ENCODE data around the gene CPM.

The CPM gene

DNA sequence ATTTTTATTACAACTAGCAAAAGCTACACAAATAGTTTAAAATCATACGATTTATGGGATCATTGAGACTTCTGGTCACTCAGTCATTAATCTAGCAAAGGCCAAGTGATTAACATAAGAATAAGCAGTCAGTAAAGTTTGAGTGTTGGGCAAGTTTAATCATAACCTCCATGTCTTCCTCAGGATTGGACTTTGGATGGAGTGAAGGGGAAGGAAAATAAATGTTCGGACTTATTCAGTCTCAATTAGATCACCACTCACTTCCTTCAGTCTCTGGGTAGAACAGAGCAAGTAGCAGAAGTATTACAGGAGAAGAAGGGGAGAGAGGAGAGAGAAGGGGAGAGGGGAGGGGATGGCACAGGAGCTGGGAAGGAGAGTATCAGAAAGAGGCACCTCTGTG lies 31.4 kb downstream of the CPM start:
- no peak for DNase-seq

DNA sequence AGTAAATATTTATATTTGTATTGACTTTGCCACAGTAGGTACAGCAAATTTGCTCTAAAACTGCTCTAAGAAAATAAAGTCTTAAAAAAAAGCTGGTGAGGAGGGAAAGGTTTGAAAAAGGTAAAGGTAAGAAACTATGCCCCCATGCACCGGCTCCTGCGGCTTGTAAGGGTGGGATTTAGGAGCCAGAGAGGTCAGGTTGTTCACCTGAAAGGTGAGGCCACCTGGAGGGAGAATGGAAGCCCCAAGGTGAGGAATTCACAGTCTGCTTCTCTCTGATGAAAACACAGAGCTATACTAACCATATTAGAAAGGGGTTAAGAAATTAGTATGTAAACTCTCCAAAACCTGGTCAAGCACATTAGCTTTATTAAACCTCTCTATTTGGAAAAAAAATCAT lies 31.8 kb downstream of the CPM start:
- DNase-seq, result no peak

DNA sequence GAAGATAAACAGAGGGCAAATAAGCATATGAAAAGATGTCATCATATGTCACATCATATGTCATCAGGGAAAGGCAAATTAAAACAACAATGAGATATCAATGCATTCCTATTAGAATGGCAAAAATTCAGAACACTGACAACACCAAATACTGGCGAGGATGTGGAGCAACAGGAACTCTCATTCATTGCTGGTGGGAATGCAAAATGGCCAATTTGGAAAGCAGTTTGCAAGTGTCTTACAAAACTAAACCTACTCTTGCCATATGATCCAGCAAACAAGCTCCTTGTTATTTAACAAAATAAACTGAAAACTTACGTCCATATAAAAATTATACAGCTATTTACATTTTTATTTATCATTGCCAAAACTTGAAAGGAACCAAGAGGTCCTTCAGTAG lies 32.7 kb downstream of the CPM start:
- DNase-seq, result no peak

DNA sequence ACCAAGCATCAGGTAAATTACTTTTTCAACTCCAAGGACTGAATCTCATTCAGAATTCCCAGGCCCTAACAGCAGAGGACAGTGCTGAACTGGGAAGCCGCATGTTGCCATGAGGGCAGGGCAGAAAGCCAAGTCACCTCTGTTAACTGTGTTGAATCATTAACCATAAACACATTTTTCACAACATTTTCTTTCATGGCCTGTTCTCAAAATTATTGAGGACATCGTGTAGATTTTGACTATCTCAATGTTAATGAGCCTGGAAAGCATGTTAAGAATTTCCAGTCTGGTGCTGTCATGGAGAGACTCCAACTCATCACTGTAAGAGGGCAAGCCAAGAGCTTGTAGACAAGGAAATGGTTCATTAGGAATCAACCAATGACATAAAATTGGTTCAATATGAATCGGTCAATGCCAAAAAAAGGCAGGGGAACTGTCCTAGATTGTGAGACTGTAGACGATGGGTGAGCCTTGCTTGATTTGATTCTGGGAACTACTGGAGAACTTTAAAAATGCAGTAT lies 33.7 kb downstream of the CPM start:
- DNase-seq, result no peak

DNA sequence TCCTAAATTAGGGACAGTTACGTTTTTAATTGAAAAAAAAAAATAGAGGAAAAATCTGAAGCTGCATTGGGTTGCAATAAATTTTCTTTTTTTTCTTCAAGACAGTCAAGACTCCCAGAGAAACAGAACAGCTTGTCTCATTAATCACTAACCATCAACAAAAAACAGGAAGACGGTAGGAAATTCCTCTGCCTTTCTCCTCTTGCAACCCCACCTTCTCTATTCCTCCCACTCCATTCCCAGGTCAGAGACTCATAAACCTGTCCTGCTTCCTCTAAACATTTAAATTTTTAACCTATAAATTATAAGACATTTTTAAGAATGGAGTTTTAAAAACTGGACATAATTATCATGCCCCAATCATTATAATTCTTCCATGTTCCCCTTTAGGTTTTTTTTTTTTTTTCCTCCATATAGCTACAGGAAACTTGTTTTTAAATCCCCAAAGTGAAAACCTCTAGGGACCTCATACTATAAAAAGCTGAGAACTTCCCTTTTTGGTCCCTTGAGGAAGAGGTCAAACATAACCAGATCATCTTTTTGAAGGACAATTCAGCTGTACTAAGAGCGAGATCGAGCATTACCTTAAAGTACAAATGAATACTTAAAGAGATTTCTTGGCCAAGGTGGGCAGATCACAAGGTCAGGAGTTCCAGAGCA lies 36.0 kb downstream of the CPM start:
- no peak for DNase-seq

DNA sequence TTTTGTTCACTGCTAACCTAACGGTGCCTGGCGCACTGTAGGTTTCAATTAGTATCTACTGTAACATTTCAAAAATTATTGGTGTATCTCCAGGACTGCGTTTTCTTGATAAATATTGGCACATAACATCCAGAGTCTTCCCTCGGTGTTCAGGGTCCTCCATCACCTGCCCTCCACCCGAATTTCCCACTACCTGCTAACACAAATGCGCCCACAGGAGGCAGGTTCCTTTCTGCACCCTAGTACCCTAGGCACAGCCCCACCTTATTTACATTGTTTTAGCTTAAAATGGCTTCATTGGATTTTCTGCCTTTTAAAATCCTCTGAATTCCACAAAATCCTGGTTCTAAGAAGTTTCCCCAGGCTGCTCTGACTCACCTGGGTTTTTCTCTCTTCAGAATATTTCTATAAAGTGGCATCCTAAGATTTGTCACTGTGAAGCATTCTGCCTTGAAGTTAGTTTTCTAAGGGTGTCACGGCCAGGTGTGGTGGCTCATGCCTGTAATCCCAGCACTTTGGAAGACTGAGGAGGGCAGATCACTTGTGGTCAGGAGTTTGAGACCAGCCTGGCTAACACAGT lies 38.6 kb downstream of the CPM start:
- DNase-seq, result no peak

DNA sequence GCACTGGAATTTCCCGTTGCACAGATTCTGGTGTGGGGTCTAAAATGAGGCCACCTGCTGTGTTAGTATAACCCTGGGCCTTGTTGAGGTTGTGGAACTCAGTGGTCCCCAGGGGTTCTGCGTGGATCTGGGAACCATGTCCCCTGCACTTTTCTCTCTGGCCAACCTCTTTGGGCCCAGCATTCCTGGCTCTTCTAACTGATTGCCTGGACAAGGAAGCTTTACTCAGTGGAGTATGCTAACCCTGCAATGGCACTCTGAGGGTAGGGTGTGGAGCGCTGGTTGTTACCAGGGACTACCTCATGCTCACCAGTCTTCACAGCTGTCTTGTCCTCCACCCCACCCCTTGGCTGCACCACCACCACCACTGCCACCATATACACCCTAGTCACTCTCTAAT lies 39.2 kb downstream of the CPM start:
- DNase-seq, result no peak

DNA sequence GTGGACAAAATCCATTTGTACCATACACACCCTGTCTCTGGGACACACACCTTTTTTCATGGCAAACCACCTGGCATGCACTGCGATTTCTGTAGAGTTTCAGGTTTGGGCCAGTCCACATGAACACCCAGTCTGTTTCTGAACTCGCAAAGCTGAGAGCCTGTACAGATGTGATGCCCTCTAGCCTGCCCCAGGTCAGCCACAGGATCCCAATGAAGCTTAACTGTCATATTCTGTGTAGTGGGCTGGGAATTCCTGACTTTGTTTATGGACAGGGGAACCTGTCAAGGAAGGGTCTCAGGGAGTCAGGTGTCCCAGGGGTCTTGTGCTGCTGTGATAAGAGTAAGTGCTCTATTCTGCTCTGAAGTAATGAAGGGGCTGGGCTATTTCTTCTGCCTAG lies 39.8 kb downstream of the CPM start:
- no peak for DNase-seq

DNA sequence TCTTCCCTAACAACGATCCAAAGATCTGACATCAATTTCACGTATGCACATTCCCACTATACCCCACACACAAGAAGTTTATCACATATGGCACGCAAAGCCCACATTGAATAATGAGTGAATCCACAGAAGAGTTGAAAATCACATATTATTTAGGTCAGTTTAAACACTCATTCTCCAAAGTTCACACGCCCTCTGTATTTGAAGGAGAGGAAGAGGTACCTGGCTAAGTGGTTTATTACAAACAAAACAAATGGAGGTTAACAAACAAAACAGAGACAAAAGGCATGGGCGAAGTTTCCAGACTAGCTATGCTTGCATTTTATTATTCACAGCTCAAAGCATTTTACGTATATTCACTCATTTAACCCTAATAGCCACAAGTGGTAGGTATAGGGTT lies 41.8 kb downstream of the CPM start:
- no peak for DNase-seq

DNA sequence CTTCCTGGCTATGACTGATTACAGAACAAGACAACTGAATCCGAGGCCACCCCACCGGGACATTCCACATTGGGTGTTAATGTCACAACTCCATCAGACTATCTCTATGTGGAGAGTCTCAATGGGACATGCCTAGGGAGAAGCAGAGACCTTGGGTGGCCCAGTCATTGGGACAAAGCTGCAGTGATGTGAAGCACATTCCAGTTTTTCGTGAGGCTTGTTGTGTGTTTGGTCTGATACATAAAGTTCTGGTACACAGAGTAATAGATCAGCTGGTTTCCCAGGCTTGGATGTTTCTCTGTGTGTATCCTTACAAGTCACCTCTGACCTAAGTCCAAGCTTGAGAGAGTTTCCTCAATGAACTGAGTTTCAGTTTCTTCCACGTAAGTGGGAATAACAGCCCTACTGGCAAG lies 42.3 kb downstream of the CPM start:
- DNase-seq, result no peak

DNA sequence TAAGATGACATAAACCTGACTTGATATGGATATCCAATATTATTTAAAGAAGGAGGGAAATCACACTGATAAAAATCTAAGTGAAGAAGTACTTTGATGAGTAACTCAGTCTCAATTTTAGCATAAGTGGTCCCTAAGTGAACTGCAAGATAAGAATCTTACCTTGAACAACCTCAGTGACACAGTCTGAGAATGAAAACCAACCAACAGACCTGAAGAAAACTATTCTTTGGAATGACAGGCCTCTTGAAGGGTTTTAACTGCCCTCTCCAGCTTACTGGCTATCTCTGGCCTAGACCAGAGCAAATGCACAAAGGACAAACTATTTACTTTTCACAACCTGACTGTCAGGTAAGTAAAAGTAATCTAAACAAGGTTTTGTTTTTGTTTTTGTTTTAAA lies 44.7 kb downstream of the CPM start:
- no peak for DNase-seq

DNA sequence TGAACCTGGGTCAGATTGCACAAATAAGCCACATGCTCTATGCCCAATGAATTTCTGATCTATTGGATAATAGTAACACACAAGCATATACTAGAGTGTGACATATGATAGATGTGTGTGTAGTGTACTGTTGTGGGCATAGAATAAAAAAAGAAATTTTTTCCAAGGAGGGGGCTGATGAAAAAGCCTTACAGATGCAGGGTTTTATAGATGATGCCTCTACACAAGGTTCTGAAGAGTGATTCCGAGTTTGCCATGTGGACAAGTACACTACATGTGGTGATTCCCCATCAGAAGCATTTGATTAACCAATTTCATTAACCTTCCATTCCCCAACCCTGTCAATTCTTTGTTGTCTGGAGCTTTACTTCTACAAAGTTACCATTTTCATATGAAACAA lies 45.3 kb downstream of the CPM start:
- no peak for DNase-seq

DNA sequence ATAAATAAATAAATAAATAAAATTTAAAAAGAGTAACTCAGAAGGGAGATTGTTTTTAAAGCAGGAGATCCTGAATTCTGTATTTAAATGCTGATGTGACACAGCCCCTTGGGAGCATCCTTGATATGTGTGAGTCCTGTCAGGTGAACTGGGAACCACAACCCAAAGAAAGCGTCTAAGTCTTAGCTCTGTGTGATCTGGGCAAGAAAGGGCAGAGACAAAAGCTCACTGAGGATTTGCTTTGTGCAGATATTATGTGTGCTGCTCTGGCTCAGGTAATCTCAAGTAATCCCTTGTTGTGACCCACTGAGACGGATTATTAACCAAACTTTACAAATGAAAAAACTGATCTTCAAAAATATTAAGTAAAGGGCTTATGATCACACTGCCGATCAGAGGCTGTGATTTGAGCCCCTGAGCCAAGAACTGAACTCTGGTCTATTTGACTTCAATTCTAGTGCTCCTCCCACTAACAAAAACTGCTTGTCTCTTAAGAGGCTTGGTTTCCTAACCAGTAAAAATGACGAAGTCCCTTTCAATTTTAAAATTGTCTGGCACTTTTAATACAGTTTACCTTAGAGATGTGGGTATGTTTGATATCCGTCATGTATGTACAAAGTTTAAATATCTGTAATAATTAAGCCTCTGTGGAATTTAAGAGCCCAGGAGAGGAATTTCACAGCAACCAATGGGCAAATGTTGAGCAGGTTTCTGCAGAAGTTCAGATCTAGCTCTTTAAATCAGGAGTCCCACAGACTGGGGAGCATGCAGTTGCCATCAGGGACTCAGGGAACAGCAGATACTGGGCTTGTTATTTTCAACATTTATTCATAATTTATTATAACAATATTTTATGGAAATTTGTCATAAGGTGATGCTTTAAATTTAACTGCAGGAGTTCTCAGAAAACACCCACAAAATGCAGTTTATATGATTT lies 46.1 kb downstream of the CPM start:
- DNase-seq, result no peak

DNA sequence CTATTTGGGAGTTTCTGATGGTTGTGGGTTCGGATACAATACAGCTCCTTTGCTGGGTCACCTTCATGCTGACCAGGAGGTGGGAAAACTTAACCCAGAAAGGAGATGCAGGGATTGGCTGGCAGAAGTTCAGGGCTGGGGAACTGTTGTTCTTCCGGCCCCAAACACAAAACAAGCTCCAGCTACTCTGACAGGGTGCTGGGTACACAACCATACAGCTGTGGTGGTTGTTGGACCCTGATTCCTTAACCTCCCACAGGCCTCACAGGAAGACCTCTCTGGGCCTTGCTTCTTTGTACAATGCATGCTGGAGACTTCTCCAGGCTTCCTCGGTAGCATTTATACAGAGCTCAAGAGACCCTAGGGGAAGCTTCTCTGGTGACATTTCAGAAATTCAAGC lies 47.6 kb downstream of the CPM start:
- DNase-seq, result no peak

DNA sequence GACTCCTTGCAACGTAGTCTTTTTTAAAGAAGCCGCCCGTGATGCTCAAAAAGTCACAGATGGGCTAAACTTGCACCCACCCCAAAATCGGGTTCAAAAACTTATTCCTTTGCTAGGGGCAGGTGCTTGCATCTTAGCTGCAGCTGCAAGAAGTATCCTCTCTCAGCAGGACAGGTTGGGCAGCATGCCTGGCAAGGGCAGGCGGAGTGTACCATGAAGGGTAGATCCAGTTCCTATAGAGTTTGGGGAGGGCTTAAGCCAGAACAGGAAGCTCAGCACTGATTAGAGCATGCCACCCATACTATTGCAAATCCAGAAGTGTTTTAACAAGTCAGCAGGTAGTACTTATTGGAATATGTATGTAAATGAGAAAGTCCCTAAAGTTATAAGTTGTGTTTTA lies 48.7 kb downstream of the CPM start:
- no peak for DNase-seq

DNA sequence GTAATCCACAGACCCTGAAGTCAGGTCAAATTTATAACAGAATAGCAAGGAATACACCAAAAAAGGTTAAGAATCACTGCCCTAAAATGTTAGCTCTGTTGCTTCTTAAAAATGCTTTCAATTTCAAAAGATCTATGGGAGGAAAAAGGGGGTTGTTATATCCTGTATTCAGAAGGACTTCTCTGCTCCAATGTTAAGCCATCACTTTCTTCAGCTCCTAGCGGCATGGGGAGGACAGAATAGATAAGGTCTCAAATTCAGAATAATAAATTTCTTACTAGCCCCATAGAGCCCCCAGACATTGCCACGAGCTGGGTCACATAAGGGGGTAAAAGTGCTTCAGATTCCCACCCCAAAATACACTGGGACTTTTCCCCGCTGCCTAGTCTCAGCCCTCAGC lies 49.8 kb downstream of the CPM start:
- no peak for DNase-seq

DNA sequence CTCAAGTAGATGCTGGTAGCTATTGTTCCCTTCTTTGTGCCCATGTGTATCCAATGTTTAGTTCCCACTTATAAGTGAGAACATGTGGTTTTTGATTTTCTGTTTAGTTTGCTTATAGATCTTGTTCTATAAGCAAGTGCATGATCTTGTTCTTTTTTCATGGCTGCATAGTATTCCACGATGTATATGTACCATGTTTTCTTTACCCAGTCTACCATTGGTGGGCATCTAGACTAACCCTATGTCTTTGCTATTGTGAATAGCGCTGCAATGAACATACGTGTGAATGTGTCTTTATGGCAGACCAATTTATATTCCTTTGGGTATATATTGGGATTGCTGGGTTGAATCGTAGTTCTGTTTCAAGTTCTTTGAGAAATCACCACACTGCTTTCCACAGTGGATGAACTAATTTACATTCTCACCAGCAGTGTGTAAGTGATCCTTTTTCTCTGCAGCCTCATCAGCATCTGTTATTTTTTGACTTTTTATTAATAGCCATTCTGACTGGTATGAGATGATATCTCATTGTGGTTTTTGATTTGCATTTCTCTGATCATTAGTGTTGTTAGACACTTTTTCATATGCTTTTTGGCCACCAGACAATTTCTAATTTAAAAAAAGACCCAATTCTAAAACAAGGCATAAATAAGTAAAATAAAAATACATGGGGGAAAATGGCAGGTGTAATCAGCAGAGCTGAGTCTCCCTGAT lies 50.6 kb downstream of the CPM start:
- DNase-seq, result no peak

DNA sequence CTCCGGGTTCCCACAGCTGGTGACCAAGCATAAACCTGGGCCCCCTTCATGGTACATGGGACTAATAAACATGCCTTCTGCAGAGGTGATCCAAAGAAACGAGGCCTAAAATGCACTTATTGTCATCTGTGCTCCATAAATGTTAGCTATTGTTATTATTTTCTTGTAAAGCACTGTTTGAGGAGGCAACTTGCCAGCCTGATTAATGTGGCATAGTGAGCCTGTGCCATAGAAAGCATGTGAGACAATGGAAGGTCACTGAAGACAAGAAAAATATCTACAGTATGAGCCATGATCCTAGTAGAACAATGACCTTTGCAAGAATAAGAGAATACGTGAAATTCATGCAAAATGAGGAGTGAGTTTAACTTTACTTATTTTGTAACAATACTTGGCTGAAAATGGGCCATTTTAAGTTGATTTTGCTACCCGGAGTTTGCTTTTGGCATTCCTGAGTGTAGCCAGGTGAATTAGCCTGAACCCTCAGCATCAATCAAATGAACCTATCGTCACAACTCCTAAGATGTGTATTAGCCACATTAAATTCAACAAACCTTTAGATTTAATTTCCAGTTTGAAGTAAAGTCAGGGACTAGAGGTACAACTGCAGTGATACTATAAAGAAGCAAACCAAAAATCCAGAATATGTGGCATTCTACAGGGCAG lies 52.2 kb downstream of the CPM start:
- DNase-seq, result no peak

DNA sequence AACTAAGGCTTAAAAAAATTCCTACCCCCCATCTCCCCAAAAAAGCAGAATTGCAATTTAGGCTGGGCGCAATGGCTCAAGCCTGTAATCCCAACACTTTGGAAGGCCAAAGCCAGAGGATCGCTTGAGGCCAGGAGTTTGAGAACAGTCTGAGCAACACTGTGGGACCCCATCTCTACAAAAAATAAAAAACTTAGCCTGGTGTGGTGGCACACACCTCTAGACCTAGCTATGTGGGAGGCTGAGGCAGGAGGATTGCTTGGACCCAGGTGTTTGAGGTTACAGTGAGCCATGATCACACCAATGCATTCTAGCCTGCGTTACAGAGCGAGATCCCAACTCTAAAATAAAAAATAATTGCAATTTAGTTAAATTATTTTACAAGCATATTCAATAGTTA lies 54.1 kb downstream of the CPM start:
- no peak for DNase-seq

DNA sequence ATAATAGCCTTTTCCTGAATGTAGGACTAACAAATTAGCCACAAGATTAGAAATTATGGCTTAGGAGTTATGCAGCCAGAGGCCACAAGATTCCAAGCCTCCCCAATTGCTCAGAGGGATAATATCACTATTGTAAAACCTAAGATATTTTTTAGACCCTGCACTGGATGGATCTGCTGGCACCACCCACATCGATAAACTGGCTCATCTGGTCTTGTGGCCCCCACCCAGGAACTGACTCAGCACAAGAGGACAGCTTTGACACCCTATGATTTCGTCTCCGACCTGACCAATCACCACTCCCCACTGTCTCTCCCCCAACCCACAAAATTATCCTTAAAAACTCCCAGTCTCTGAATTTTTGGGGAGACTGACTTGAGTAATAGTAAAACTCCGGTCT lies 54.7 kb downstream of the CPM start:
- DNase-seq, result no peak

DNA sequence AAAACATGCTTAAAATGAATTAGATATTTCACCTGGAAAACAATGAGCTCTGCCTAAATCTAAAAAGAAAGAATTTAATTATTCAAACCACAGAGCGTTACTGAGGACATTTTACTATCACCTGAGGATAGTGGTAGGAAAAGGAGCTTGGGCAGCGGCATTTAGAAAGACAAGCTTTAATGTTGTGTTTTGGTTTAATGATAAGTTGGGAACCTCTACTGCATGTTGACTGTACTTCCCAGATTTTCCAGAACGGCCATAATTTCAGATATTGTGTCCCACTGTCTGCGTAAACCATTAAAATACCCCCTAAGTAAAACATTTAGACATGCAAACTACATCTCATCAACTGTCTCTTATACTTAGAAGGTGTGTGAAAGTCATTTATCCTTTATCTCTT lies 55.4 kb downstream of the CPM start:
- DNase-seq, result no peak

DNA sequence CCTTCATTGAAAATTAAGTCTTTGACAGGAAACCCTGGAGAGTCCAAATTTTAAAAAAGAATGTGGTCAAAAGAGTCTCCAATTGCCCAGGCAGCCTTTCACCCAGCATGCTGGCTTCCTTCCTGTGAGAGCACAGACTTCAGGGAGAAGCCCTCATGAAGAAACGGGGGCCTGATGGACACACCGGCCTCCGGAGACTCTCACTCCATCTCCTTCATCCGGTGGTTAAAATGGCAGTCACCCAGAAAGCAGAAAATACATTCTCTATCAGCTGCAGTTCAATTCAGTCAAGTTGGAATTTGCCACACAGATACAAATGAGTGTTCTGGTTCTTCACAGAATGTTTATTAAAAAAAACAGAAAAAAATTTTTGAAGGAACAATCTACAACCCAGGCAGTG lies 56.5 kb downstream of the CPM start:
- DNase-seq, result no peak

DNA sequence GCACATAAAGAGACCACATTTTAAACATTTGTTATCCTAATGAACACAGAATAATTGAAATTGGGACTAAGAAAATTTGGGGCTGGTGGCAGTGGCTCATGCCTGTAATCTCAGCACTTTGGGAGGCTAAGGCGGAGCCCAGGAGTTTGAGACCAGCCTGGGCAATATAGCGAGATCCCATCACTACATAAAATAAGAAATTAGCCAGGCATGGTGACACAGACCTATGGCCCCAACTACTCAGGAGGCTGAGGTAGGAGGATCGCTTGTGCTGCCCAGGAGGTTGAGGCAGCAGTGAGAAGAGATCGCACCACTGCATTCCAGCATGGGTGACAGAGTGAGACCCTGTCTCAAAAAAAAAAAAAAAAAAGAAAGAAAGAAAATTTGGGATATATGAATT lies 59.7 kb downstream of the CPM start:
- no peak for DNase-seq

Data from activated T-cell treated with anti-CD3 and anti-CD28 coated beads, Interleukin-2, amount 50 U/mL, for 1 hour (primary cell).